PFSK-1 (cell line): ENCODE measurements around the gene SORBS2.

ENCODE experiments used
- POLR2AphosphoS5 ChIP-seq: IDR thresholded peaks from 2 replicates; pipeline ENCODE4 v1.6.1; 2012; ENCODE audit warnings: low read depth, mild to moderate bottlenecking, control low read depth, low read length, moderate library complexity
- SIN3A ChIP-seq: IDR thresholded peaks from 2 replicates; pipeline ENCODE4 v1.6.1; 2012; ENCODE audit warnings: mild to moderate bottlenecking, low read length, moderate library complexity, borderline replicate concordance; ENCODE audit not compliant: insufficient read depth
- TAF1 ChIP-seq: IDR thresholded peaks from 2 replicates; pipeline ENCODE4 v1.6.1; 2012; ENCODE audit warnings: low read length, control low read depth, borderline replicate concordance; ENCODE audit not compliant: insufficient read depth

DNA sequence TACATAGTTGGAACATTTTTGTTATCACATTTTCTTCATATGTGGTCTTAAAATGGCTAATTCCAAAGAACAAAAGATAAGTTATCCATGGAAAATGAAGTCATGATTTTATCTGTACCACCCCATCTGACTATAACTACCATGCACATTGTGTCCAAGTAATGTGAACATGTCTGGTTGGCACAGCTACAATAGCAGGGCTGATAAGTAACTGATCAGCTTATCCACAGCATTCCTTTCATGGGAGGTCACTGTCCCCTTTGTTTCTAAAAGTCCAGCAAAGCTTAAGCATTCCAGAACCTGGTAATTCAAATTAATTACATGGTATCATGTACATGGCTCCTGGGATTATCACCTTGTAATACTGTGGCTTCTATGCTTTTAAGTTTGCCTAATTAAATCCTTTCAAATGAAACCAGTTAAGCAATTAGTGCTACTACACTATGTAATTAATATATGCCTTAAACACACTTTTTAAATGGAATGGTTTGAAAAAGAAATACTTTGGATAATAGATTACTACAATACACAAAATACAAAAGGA lies 21.1 kb upstream of the SORBS2 start:
- no peak for TF ChIP-seq POLR2AphosphoS5
- TF ChIP-seq SIN3A, result no peak
- no peak for TF ChIP-seq TAF1
